IPS-15b (cell line): ENCODE results near the gene PLA2R1.

Experiments
- H3K27me3 ChIP-seq: one replicate; pipeline ENCODE4 v1.6.1; 2013; ENCODE audit warnings: low read length; ENCODE audit not compliant: control insufficient read depth, insufficient read depth
- H3K36me3 ChIP-seq: one replicate; pipeline ENCODE4 v1.6.1; 2013; ENCODE audit warnings: low read length; ENCODE audit not compliant: control insufficient read depth, insufficient read depth
- H3K4me1 ChIP-seq: one replicate; pipeline ENCODE4 v1.6.1; 2013; ENCODE audit warnings: mild to moderate bottlenecking, low read length; ENCODE audit not compliant: control insufficient read depth, insufficient read depth
- H3K4me3 ChIP-seq: one replicate; pipeline ENCODE4 v1.5.1; 2013; ENCODE audit warnings: low read depth, low read length
- H3K9ac ChIP-seq: one replicate; pipeline ENCODE4 v1.6.1; 2013; ENCODE audit warnings: low read depth, mild to moderate bottlenecking, low read length
- H3K9me3 ChIP-seq: one replicate; pipeline ENCODE4 v1.6.1; 2013; ENCODE audit warnings: mild to moderate bottlenecking, low read length; ENCODE audit not compliant: control insufficient read depth, insufficient read depth

Gene PLA2R1

GRCh38 chr2:160061944-160062291 is 497 bp downstream of the PLA2R1 start:
- Histone ChIP-seq H3K9me3 (no peaks in the 10 kb centered on the region), H3K9ac (no peak overlapping the region), H3K36me3 (no peaks in the 10 kb centered on the region), H3K27me3 (peaks cover 25% of the 10 kb centered on the region), H3K4me3 (peak overlapping the region; percentile 75), H3K4me1 (peaks cover 4% of the 10 kb centered on the region)

- H3K9ac ChIP-seq = no peak overlapping the region
- peak overlapping the region; percentile 75 for H3K4me3 ChIP-seq
Observed at GRCh38 chr2:160061533-160061932, 882 bp downstream of the PLA2R1 start.

GRCh38 chr2:160060297-160060696 is 2.1 kb downstream of the PLA2R1 start:
- H3K4me3 ChIP-seq = no peak overlapping the region
- H3K4me1 ChIP-seq = peaks cover 8% of the 10 kb centered on the region
- H3K9me3 ChIP-seq = no peaks in the 10 kb centered on the region
- H3K36me3 ChIP-seq = no peaks in the 10 kb centered on the region
- peaks cover 25% of the 10 kb centered on the region for H3K27me3 ChIP-seq
- no peak overlapping the region for H3K9ac ChIP-seq

More at GRCh38 chr2:160061533-160061932, 882 bp downstream of the PLA2R1 start:
- Histone ChIP-seq H3K36me3 (no peaks in the 10 kb centered on the region), H3K27me3 (peaks cover 25% of the 10 kb centered on the region), H3K9me3 (no peaks in the 10 kb centered on the region), H3K4me1 (peaks cover 4% of the 10 kb centered on the region)

- Histone ChIP-seq H3K9me3 (no peaks in the 10 kb centered on the region), H3K36me3 (no peaks in the 10 kb centered on the region), H3K9ac (no peak overlapping the region), H3K27me3 (peaks cover 18% of the 10 kb centered on the region), H3K4me3 (no peak overlapping the region), H3K4me1 (peaks cover 15% of the 10 kb centered on the region)
Observed at GRCh38 chr2:160057356-160057755, 5.1 kb downstream of the PLA2R1 start.

DNA sequence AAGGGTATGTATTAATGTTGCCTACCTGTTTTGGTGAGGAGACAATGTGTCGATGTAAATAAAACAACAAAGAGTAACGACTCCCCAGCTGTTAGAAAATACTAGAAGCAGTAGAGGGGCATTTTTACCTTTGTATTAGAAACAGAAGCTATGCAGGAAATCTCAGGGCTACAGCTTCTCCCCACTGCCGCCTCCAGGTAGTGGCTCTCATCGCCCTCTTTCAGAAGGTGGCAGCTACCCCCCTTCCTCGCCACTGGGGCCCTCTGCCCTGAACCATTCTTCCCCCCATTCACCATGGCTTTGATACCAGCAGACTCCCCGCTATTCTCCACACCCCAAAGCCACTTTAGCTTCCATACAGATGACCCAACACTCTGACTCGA is 6.7 kb downstream of the PLA2R1 start:
- H3K9ac ChIP-seq = no peak overlapping the region
- peaks cover 15% of the 10 kb centered on the region for H3K4me1 ChIP-seq
- no peaks in the 10 kb centered on the region for H3K36me3 ChIP-seq
- H3K27me3 ChIP-seq = peaks cover 9% of the 10 kb centered on the region
- no peaks in the 10 kb centered on the region for H3K9me3 ChIP-seq
- H3K4me3 ChIP-seq = no peak overlapping the region

DNA sequence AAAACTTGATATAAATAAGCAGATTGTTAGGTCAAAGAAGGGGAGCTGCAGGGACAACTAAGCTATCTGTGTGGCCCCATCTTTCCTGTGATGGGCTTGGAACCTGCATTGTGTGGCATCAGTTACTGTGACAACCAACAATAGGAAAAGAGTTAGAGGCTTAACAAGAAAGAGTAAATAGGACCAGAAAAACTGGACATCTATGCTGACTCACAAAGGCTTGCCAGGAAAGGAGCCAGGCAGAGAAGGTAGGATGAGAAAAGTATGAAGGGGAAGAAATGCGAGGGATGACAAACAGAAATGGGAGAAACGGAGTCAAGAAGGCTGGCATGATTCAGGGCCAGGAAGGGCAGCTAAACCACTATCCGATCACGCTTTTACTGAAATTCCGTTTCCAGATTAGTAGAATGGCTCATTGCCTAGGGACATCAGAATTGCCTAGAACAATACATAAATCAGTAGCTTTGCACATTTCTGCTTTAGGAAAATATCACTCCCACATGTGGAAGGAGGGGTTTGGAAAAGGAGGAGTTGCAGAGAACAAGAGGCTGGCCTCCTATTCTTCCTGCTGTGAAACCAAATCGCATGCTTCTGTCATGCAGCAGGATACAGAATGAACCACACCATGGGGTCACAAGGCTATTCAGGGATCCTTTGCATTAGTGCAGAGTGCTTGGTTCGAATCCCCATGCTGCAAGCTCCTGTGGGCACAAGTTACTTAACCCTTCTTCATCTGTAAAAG is 7.3 kb downstream of the PLA2R1 start:
- no peak overlapping the region for H3K4me3 ChIP-seq
- peaks cover 15% of the 10 kb centered on the region for H3K4me1 ChIP-seq
- no peak overlapping the region for H3K9ac ChIP-seq

GRCh38 chr2:160053946-160054345 is 8.5 kb downstream of the PLA2R1 start:
- H3K9ac ChIP-seq = no peak overlapping the region
- no peak overlapping the region for H3K4me3 ChIP-seq
- H3K9me3 ChIP-seq = no peaks in the 10 kb centered on the region
- no peaks in the 10 kb centered on the region for H3K27me3 ChIP-seq
- no peaks in the 10 kb centered on the region for H3K36me3 ChIP-seq
- H3K4me1 ChIP-seq = peaks cover 15% of the 10 kb centered on the region

More for the DNA sequence above, 7.3 kb downstream of the PLA2R1 start:
- Histone ChIP-seq H3K9me3 (no peaks in the 10 kb centered on the region), H3K36me3 (no peaks in the 10 kb centered on the region), H3K27me3 (peaks cover 4% of the 10 kb centered on the region)

DNA sequence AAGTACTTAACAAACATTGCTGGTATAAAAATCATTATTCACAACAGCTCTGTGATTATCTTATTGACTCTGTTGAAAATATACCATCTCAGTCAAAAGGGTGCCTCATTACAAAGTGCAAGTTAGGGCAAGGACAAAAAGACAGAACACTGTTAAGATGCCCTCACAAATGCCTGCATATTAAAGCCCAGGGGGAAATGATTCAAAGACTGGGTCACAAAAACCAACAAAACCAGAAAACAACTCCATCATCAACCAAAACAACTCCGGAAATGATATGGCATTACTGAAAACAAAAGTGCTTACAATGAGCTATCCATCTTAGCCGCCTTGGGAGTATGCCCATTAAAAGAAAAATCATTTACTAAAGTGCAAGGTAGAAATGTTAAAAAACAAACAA is 9.9 kb downstream of the PLA2R1 start:
- peaks cover 15% of the 10 kb centered on the region for H3K4me1 ChIP-seq

GRCh38 chr2:160051371-160051800 is 11.0 kb downstream of the PLA2R1 start:
- Histone ChIP-seq H3K4me1 (peaks cover 13% of the 10 kb centered on the region), H3K9me3 (no peaks in the 10 kb centered on the region), H3K4me3 (no peak overlapping the region), H3K36me3 (no peaks in the 10 kb centered on the region), H3K9ac (no peak overlapping the region), H3K27me3 (no peaks in the 10 kb centered on the region)

More for the DNA sequence above, 9.9 kb downstream of the PLA2R1 start:
- no peaks in the 10 kb centered on the region for H3K9me3 ChIP-seq
- H3K9ac ChIP-seq = no peak overlapping the region
- no peak overlapping the region for H3K4me3 ChIP-seq
- no peaks in the 10 kb centered on the region for H3K27me3 ChIP-seq
- H3K36me3 ChIP-seq = no peaks in the 10 kb centered on the region

- H3K4me1 ChIP-seq = peaks cover 9% of the 10 kb centered on the region
- no peaks in the 10 kb centered on the region for H3K36me3 ChIP-seq
- H3K4me3 ChIP-seq = no peak overlapping the region
- H3K9ac ChIP-seq = no peak overlapping the region
- no peaks in the 10 kb centered on the region for H3K27me3 ChIP-seq
- no peaks in the 10 kb centered on the region for H3K9me3 ChIP-seq
Observed at GRCh38 chr2:160050147-160050546, 12.3 kb downstream of the PLA2R1 start.

DNA sequence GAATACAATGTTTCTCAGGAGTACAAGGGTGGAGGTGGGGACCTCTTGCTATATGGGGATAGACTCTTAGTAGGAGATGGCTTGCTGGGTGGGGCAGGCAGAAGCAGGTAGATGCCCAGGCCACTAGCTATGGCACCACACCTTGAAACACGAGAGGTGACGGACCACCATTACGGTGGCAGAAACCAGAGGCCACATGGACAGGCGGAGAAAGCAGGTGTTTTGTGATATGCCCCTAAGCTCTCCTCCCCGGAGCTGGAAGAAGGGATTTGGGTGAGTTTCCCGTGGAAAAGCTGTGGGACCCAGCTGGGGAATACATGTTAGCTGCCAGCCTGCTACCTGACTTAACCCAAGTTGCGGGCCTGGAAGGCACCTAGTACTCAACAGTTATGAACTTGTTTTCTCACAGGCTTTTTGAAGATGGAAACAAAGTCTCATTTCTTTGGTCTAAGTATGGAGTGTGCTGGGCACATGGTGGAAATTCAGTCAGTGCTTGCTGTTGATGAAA is 16.7 kb downstream of the PLA2R1 start:
- H3K36me3 ChIP-seq = no peaks in the 10 kb centered on the region
- H3K4me3 ChIP-seq = no peak overlapping the region
- H3K9ac ChIP-seq = no peak overlapping the region
- no peaks in the 10 kb centered on the region for H3K9me3 ChIP-seq
- H3K4me1 ChIP-seq = peaks cover under 1% of the 10 kb centered on the region
- no peaks in the 10 kb centered on the region for H3K27me3 ChIP-seq

DNA sequence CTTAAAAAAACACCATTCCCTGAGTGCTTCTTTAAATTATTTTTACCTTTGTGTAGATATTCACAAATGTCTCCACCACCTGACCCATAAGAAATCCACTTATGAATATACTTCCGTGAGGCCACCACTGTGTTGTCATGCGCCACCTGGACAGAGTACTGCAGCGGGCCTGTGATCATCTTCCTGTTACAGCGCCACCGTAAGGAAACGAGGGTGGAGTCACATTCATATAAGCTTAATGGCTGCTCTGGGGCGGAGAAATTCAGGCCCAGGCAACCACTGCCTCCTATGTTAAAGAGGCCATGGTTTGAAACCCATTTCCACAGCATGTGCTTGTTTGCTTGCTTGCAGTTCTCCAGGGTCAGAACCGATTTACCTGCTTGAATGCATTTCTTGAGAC is 17.7 kb downstream of the PLA2R1 start:
- Histone ChIP-seq H3K9me3 (no peaks in the 10 kb centered on the region), H3K27me3 (no peaks in the 10 kb centered on the region), H3K4me1 (peaks cover 6% of the 10 kb centered on the region), H3K9ac (no peak overlapping the region), H3K4me3 (no peak overlapping the region), H3K36me3 (no peaks in the 10 kb centered on the region)
